IMR-90 (cell line): ENCODE results near the gene PCOLCE2. TPM values are rescaled to one million over a fixed set of nuclear protein-coding genes. Genes with fewer than 3 reads are reported as not detected.

Experiments
- ATAC-seq: fragments of 200-7000 bp; cut with Tn5 transposase; 2 replicates; pipeline ENCODE4 v1.9.1; 2020; ENCODE audit warnings: low read depth, mild to moderate bottlenecking, moderate library complexity
- BruUV-seq: library from RNA; stranded (reverse); fragments of 400-500 nt; replicated peaks from 2 replicates; lab custom pipeline; 2021; lab: Mats Ljungman, UMichigan
- CTCF ChIA-PET: fragments of 300-600 bp; formaldehyde crosslinking; extraction: SDS; loops from one replicate; lab custom pipeline; 2021; ENCODE audit warnings: antibody characterized with exemption; lab: Yijun Ruan, JAX
- POLR2A ChIA-PET: fragments of 300-600 bp; sonication (Branson Sonifier 250); formaldehyde crosslinking; loops from one replicate; lab custom pipeline; 2022; ENCODE audit warnings: antibody characterized with exemption; ENCODE audit not compliant: unreplicated experiment; lab: Charles Lee
- DNase-seq: peaks from one replicate; pipeline ENCODE4 v3.0.0; 2013
- H2AFZ ChIP-seq: replicated peaks from 2 replicates; pipeline ENCODE3; 2013; ENCODE audit warnings: low read length, mild to moderate bottlenecking; ENCODE audit not compliant: poor library complexity
- H2AK5ac ChIP-seq: 2 replicates; pipeline ENCODE4 v1.6.1; 2013; ENCODE audit warnings: low read depth, low read length, inconsistent platforms
- H2AK9ac ChIP-seq: replicated peaks from 2 replicates; pipeline ENCODE3; 2013; ENCODE audit warnings: mild to moderate bottlenecking, low read depth, low read length, moderate library complexity; ENCODE audit not compliant: poor library complexity
- H2BK120ac ChIP-seq: 2 replicates; pipeline ENCODE4 v1.6.1; 2013; ENCODE audit warnings: low read depth, low read length, inconsistent platforms
- H2BK15ac ChIP-seq: 3 replicates; pipeline ENCODE4 v1.6.1; 2013; ENCODE audit warnings: low read depth, low read length, inconsistent platforms
- H2BK20ac ChIP-seq: 2 replicates; pipeline ENCODE4 v1.6.1; 2013; ENCODE audit warnings: low read depth, mild to moderate bottlenecking, inconsistent platforms, low read length, moderate library complexity
- H2BK5ac ChIP-seq: 2 replicates; pipeline ENCODE4 v1.6.1; 2013; ENCODE audit warnings: mild to moderate bottlenecking, low read depth, low read length, inconsistent platforms; ENCODE audit not compliant: poor library complexity, severe bottlenecking
- H3K14ac ChIP-seq: replicated peaks from 2 replicates; pipeline ENCODE4 v1.6.1; 2013; ENCODE audit warnings: low read depth, low read length, inconsistent platforms
- H3K18ac ChIP-seq: 2 replicates; pipeline ENCODE4 v1.6.1; 2013; ENCODE audit warnings: low read depth, low read length, control low read depth
- H3K23ac ChIP-seq: 2 replicates; pipeline ENCODE4 v1.6.1; 2013; ENCODE audit warnings: low read depth, low read length, inconsistent platforms
- H3K27ac ChIP-seq: 2 replicates; pipeline ENCODE4 v1.5.1; 2013; ENCODE audit warnings: mild to moderate bottlenecking, control low read depth, low read length; ENCODE audit not compliant: insufficient read depth
- H3K27me3 ChIP-seq: 2 replicates; pipeline ENCODE4 v1.6.1; 2013; ENCODE audit warnings: low read length; ENCODE audit not compliant: control insufficient read depth, insufficient read depth
- H3K36me3 ChIP-seq: 2 replicates; pipeline ENCODE4 v1.6.1; 2013; ENCODE audit warnings: low read length, mixed read lengths; ENCODE audit not compliant: control insufficient read depth, insufficient read depth
- H3K4ac ChIP-seq: 2 replicates; pipeline ENCODE4 v1.6.1; 2013; ENCODE audit warnings: low read depth, low read length, inconsistent platforms
- H3K4me1 ChIP-seq: 2 replicates; pipeline ENCODE4 v1.6.1; 2013; ENCODE audit warnings: low read length, mixed read lengths; ENCODE audit not compliant: control insufficient read depth, insufficient read depth
- H3K4me2 ChIP-seq: 2 replicates; pipeline ENCODE4 v1.6.1; 2013; ENCODE audit warnings: low read depth, mild to moderate bottlenecking, control low read depth, low read length, moderate library complexity
- H3K4me3 ChIP-seq: 2 replicates; pipeline ENCODE4 v1.5.1; 2013; ENCODE audit warnings: low read depth, mild to moderate bottlenecking, control low read depth, low read length, moderate library complexity; ENCODE audit not compliant: insufficient read depth
- H3K56ac ChIP-seq: 2 replicates; pipeline ENCODE4 v1.6.1; 2013; ENCODE audit warnings: low read length, inconsistent platforms; ENCODE audit not compliant: insufficient read depth; ENCODE audit errors: extremely low read depth
- H3K79me1 ChIP-seq, 2 experiments: 2 replicates each; pipeline ENCODE4 v1.6.1; 2013; ENCODE audit warnings: low read length in 2 of 2, inconsistent platforms in 1 of 2, low read depth in 1 of 2
- H3K9ac ChIP-seq: 2 replicates; pipeline ENCODE4 v1.6.1; 2013; ENCODE audit warnings: low read depth, low read length, control low read depth
- H3K9me1 ChIP-seq: 2 replicates; pipeline ENCODE4 v1.6.1; 2013; ENCODE audit warnings: low read length, inconsistent platforms; ENCODE audit not compliant: insufficient read depth
- H3K9me3 ChIP-seq: 2 replicates; pipeline ENCODE4 v1.6.1; 2013; ENCODE audit warnings: low read length; ENCODE audit not compliant: control insufficient read depth, insufficient read depth
- H4K20me1 ChIP-seq: 2 replicates; pipeline ENCODE4 v1.6.1; 2013; ENCODE audit warnings: low read length, inconsistent platforms; ENCODE audit not compliant: insufficient read depth
- H4K5ac ChIP-seq: 2 replicates; pipeline ENCODE4 v1.6.1; 2013; ENCODE audit warnings: mild to moderate bottlenecking, low read depth, low read length, control low read depth
- H4K8ac ChIP-seq, 2 experiments: 2 replicates each; pipeline ENCODE4 v1.6.1; 2013; ENCODE audit warnings: low read depth in 2 of 2, low read length in 2 of 2, control low read depth in 1 of 2, inconsistent platforms in 1 of 2
- H4K91ac ChIP-seq: 2 replicates; pipeline ENCODE4 v1.6.1; 2013; ENCODE audit warnings: low read depth, low read length, inconsistent platforms; ENCODE audit not compliant: insufficient read depth
- CTCF ChIP-seq: conservative IDR thresholded peaks from 2 replicates; pipeline ENCODE4 v1.5.1; 2012; ENCODE audit warnings: mild to moderate bottlenecking, low read depth, low read length, improper control_type of control experiment
- RCOR1 ChIP-seq: IDR thresholded peaks from 2 replicates; pipeline ENCODE4 v1.6.1; 2012; ENCODE audit warnings: mild to moderate bottlenecking, low read length, improper control_type of control experiment; ENCODE audit not compliant: insufficient replicate concordance
- RFX5 ChIP-seq: IDR thresholded peaks from 2 replicates; pipeline ENCODE4 v1.8.0; 2012; ENCODE audit warnings: low read depth, mild to moderate bottlenecking, low read length, moderate library complexity
- USF2 ChIP-seq: fragments of 150-350 bp; IDR thresholded peaks from 2 replicates; pipeline ENCODE4 v1.6.1; 2017; ENCODE audit warnings: mild to moderate bottlenecking, antibody characterized with exemption, low read length, low read depth
- WGBS, 2 experiments: methylation state at CpG; one replicate each; pipeline versions ENCODE4 v1.1.5 to v1.1.7; 2013; ENCODE audit warnings: missing lambda C conversion rate in 2 of 2; ENCODE audit not compliant: insufficient read length in 1 of 2; ENCODE audit errors: extremely low coverage in 2 of 2; 5-methylcytosine and 5-hydroxymethylcytosine counted together
- dilution Hi-C: fragments of 300-500 bp; cut with HindIII; formaldehyde crosslinking; loops from one replicate; pipeline ENCODE4 v1.14.3; 2018; ENCODE audit warnings: low sequenced_read_pairs; ENCODE audit not compliant: unreplicated experiment
- in situ Hi-C: fragments of 300-500 bp; cut with MboI; formaldehyde crosslinking; loops from 3 replicates; pipeline ENCODE4 v1.14.3; 2019; ENCODE audit warnings: low sequenced_read_pairs, inconsistent platforms, mixed read lengths
- intact Hi-C: fragments of 100-400 bp; cut with micrococcal nuclease; formaldehyde crosslinking; loops from 2 replicates; pipeline ENCODE4 v1.10.0; 2022
- polyA plus RNA-seq, 3 experiments: library from polyadenylated mRNA; depleted of rRNA; stranded (reverse); fragments of >200 nt; gene quantifications; 2 replicates each; pipeline ENCODE4 v1.2.3, GENCODE V29; 2012; ENCODE audit warnings: low replicate concordance in 1 of 3
- total RNA-seq: library from RNA; depleted of rRNA; stranded (reverse); fragments of >200 nt; gene quantifications from 2 replicates; pipeline ENCODE4 v1.2.3, GENCODE V29; 2012

The PCOLCE2 gene
- total and polyA plus RNA-seq, 2 of the 4 experiments (the other 2 are of a cell fraction) = 0.50 to 0.54 TPM

- Histone ChIP-seq H3K9me1 (no peaks in the 10 kb centered on the region), H2BK5ac (no peak overlapping the region), H2BK120ac (no peak overlapping the region), H3K27me3 (peaks cover 17% of the 10 kb centered on the region), H3K27ac (no peak overlapping the region), H3K4me1 (no peaks in the 10 kb centered on the region), H4K91ac (no peak overlapping the region), H2AK5ac (no peak overlapping the region), H3K79me1 (no peaks in the 10 kb centered on the region), H2AFZ (no peak overlapping the region), H3K18ac (no peak overlapping the region), H2BK20ac (no peak overlapping the region), H2AK9ac (no peak overlapping the region), H3K14ac (no peak overlapping the region), H3K4ac (no peak overlapping the region), H3K4me2 (no peak overlapping the region), H4K20me1 (no peaks in the 10 kb centered on the region), H3K4me3 (no peak overlapping the region), H3K56ac (no peak overlapping the region), H4K5ac (no peak overlapping the region), H4K8ac (no peak overlapping the region), H3K9ac (no peak overlapping the region), H3K36me3 (no peaks in the 10 kb centered on the region), H3K23ac (no peak overlapping the region), H2BK15ac (no peak overlapping the region), H3K9me3 (no peaks in the 10 kb centered on the region)
- ATAC-seq = no peak
- ChIA-PET POLR2A (no interaction called here), CTCF (interaction anchor here (0.9 kb wide), 1 partner anchor 28 kb away, joined by 4 read pairs; no protein-coding TSS in a partner anchor)
- intact Hi-C loops (no loop called here), in situ Hi-C loops (no loop called here), dilution Hi-C loops (no loop called here)
- no CpG with 5 or more reads among the region's 3 CpGs for whole genome bisulfite sequencing, 2 experiments
- no TSS peak for BruUV-seq
- TF ChIP-seq CTCF (no peak), USF2 (no peak), RFX5 (no peak), RCOR1 (no peak)
- DNase-seq = no peak
These were observed 41.6 kb upstream of the PCOLCE2 start for GRCh38 chr3:142930463-142930862.
